Right lobe of liver (tissue), 6 donors: ENCODE data around the gene HERPUD2. TPM values are rescaled to one million over a fixed set of nuclear protein-coding genes. Genes with fewer than 3 reads are reported as not detected.
"Not testable (repeated sequence)": the region's sequence is repeated elsewhere in the genome, so short reads cannot be mapped to it uniquely, and the experiment has no call there.

Experiments used
- ATAC-seq, 4 donors: fragments of 200-7000 bp; cut with Tn5 transposase; one replicate each; pipeline ENCODE4 v1.9.1; 2020; ENCODE audit warnings: mild to moderate bottlenecking in 4 of 4, moderate library complexity in 4 of 4
- DNase-seq, 3 donors: peaks; one replicate each; pipeline ENCODE4 v3.0.0-alpha.2; 2020
- H3K27ac ChIP-seq, 3 donors: fragments of 200-600 bp; one replicate each; pipeline ENCODE4 v1.8.0; 2022
- H3K27me3 ChIP-seq, 2 donors: fragments of 200-600 bp; one replicate each; pipeline ENCODE4 v1.8.0; 2022
- H3K36me3 ChIP-seq, 4 donors: fragments of 200-600 bp; sonication (generic) in 1 of 4; one replicate each; pipeline versions ENCODE4 v1.5.1 to v1.8.0; 2017 to 2022; ENCODE audit warnings: control low read depth in 1 of 4
- H3K4me1 ChIP-seq, 4 donors: fragments of 200-600 bp; sonication (generic) in 1 of 4; one replicate each; pipeline versions ENCODE4 v1.5.1 to v1.8.0; 2017 to 2022; ENCODE audit warnings: control low read depth in 1 of 4
- H3K4me3 ChIP-seq, 3 donors: fragments of 200-600 bp; one replicate each; pipeline ENCODE4 v1.8.0; 2022
- H3K9me3 ChIP-seq, 4 donors: fragments of 200-600 bp; sonication (generic) in 1 of 4; one replicate each; pipeline versions ENCODE4 v1.5.1 to v1.8.0; 2017 to 2022; ENCODE audit warnings: control low read depth in 1 of 4
- POLR2A ChIP-seq: fragments of 450-650 bp; IDR thresholded peaks from one replicate; pipeline ENCODE4 v1.6.1; 2017; ENCODE audit warnings: antibody characterized with exemption, mild to moderate bottlenecking
- WGBS: methylation state at CpG from one replicate; pipeline ENCODE4 v1.1.6; 2018; ENCODE audit warnings: low coverage, low lambda C conversion rate; ENCODE audit not compliant: insufficient coverage; ENCODE audit errors: missing lambda C conversion rate; 5-methylcytosine and 5-hydroxymethylcytosine counted together
- intact Hi-C, 2 donors: fragments of 100-400 bp; cut with DNase I; formaldehyde crosslinking; loops; one replicate each; pipeline versions ENCODE4 v1.11.2 to v1.14.1; 2022
- total RNA-seq, 6 experiments: library from RNA; depleted of rRNA in 2 of 6; stranded (reverse); fragments of >200 nt in 2 of 6; fragmentation: NEBNext Ultra II Directional in 3 of 6; extraction: Animal tissue kit (Norgen Biotek cat#: 25700) in 3 of 6; gene quantifications; one replicate each; pipeline versions ENCODE4 v1.1.0 to v1.2.4, GENCODE V29; 2016 to 2023
- TF ChIP-seq, protein P1 (sequence below), 4 donors: fragments of 200-600 bp in 3 of 4; fragments of 450-650 bp in 1 of 4; IDR thresholded peaks; one replicate each; pipeline versions ENCODE4 v1.5.1 to v1.8.0; 2016 to 2022; ENCODE audit warnings: antibody characterized with exemption in 4 of 4, mild to moderate bottlenecking in 2 of 4
- donor health status: DM: no; HTN: yes; CAD: no.
- donor health status: DM: no; HTN: no; CAD: no.
- donor health status: DM: no; HTN: no; CAD: no.
- donor health status: DM: no; HTN: yes; CAD: no.
- donor health status: DM: no; HTN: yes; CAD: no.

Gene HERPUD2
- total RNA-seq, 6 experiments from 2014 or later: 15.4 to 26.7 (median 20.6) TPM

DNA sequence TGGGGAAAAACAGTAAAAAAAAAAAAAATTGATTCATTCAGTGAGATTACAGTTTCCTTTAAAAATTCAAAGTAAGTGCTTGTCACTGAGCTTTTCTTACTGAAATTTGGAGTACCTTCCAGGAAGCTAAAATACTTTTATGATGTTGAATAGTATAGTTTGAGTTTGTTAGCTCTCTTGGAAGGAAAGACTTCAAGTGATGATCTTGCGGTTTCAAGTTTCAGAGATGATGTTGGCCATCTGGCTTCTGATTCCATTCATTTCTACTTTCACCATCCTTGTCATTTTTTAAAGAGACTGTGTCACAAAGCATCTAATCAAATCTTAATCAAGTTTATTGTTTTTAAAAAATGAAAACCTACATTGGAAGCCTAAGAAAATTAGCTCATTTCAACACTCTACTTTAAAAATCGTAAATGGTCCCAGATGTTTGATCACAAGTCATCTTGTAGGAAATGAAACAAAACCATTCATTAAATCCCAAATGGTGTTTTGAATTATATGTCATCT lies 4.9 kb upstream of the HERPUD2 start:
- Histone ChIP-seq H3K9me3 (no peaks in the 10 kb centered on the region), H3K27me3 (no peaks in the 10 kb centered on the region), H3K4me1 (peaks cover 0 to 7% (median 2%) of the 10 kb centered on the region in 4 donors), H3K27ac (no peak overlapping the region), H3K4me3 (no peak overlapping the region), H3K36me3 (no peaks in the 10 kb centered on the region)
- no peak for ATAC-seq
- intact Hi-C loops: no loop called here
- TF ChIP-seq POLR2A: no peak
- DNase-seq: no peak
- 97% methylated on average over 2 of the region's 2 CpGs for WGBS

- ATAC-seq, H3K36me3 ChIP-seq, DNase-seq, H3K9me3 ChIP-seq, H3K27ac ChIP-seq, H3K4me3 ChIP-seq, intact Hi-C loops, H3K27me3 ChIP-seq: not testable (repeated sequence)
- 81% methylated on average over 2 of the region's 3 CpGs for WGBS
- H3K4me1 ChIP-seq: peaks cover 0 to 12% (median 4%) of the 10 kb centered on the region in 4 donors
These were observed 3.4 kb upstream of the HERPUD2 start for GRCh38 chr7:35698382-35698781.

DNA sequence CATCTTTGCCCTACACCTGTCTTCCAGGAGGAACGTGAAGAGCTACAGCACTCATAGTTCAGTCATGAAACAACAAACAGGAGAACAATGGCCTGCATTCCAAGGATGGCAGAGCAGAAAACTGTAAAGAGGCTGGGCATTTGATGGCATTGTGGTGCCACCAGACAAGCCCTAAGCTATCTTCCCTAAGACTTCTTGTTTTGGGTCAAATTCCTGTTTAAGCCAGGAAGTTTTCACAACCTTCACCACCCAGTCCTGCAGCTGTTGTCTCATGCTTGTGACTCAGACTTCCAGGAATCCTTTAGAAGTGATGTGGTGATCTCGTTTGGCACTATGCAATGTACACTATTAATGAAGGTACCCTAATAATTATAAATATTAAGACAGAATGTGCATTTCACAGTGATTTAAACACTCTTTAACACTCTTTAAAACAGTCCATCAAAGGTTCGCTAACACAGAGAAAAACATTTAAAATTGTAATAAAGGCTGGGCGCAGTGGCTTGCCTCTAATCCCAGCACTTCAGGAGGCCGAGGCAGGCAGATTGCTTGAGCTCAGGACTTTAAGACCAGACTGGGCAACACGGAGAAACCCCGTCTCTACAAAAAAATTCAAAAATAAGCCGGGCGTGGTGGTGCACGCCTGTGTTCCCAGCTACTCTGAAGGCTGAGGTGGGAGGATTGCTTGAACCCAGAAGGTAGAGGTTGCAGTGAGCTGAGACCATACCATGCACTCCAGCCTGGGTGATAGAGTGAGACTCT lies 2.7 kb upstream of the HERPUD2 start:
- Histone ChIP-seq H3K4me1 (peaks cover 0 to 20% (median 9%) of the 10 kb centered on the region in 4 donors), H3K9me3 (no peaks in the 10 kb centered on the region), H3K27me3 (no peaks in the 10 kb centered on the region), H3K4me3 (no peak overlapping the region), H3K27ac (no peak overlapping the region), H3K36me3 (no peaks in the 10 kb centered on the region)
- intact Hi-C loops: no loop called here
- ATAC-seq (no peak), DNase-seq (no peak)
- TF ChIP-seq POLR2A: no peak
- TF ChIP-seq, protein P1, sequence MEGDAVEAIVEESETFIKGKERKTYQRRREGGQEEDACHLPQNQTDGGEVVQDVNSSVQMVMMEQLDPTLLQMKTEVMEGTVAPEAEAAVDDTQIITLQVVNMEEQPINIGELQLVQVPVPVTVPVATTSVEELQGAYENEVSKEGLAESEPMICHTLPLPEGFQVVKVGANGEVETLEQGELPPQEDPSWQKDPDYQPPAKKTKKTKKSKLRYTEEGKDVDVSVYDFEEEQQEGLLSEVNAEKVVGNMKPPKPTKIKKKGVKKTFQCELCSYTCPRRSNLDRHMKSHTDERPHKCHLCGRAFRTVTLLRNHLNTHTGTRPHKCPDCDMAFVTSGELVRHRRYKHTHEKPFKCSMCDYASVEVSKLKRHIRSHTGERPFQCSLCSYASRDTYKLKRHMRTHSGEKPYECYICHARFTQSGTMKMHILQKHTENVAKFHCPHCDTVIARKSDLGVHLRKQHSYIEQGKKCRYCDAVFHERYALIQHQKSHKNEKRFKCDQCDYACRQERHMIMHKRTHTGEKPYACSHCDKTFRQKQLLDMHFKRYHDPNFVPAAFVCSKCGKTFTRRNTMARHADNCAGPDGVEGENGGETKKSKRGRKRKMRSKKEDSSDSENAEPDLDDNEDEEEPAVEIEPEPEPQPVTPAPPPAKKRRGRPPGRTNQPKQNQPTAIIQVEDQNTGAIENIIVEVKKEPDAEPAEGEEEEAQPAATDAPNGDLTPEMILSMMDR (IDR thresholded peaks at IDR 0.05): no peak
- 96% methylated on average over 7 of the region's 10 CpGs for WGBS

DNA sequence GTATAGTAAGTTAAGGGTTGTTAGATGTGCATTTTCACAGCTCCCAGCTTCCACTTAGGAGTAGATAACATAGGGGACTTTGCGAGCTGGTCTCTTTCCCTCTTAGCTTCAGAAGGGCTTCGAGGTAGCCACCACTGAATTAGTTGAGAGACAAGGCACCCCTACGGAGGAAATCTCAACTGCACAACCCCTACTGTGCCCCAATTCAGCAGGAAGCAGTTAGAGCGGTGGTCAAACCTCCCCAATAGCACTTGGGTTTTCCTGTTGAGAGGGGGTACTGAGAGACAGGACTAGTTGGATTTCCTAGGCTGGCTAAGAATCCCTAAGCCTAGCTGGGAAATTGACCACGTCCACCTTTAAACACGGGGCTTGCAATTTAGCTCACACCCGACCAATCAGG lies 1.1 kb upstream of the HERPUD2 start:
- ATAC-seq: no peak
- H3K27ac ChIP-seq: peak overlapping the region in 1 of 3 donors; percentile 98
- no peaks in the 10 kb centered on the region for H3K9me3 ChIP-seq
- H3K36me3 ChIP-seq: no peaks in the 10 kb centered on the region
- peak overlapping the region in 2 of 3 donors; percentile 96 for H3K4me3 ChIP-seq
- WGBS: no CpG with 5 or more reads among the region's 7 CpGs
- peaks cover 0 to 34% (median 17%) of the 10 kb centered on the region in 4 donors for H3K4me1 ChIP-seq
- H3K27me3 ChIP-seq: no peaks in the 10 kb centered on the region
- intact Hi-C loops: no loop called here
- TF ChIP-seq, protein P1 (IDR thresholded peaks at IDR 0.05): no peak
- no peak for TF ChIP-seq POLR2A
- DNase-seq: no peak

- Histone ChIP-seq H3K4me1 (peaks cover 0 to 34% (median 18%) of the 10 kb centered on the region in 4 donors), H3K4me3 (peak overlapping the region; percentile 77 to 96 (median 96)), H3K9me3 (no peaks in the 10 kb centered on the region), H3K36me3 (no peaks in the 10 kb centered on the region), H3K27ac (peak overlapping the region; percentile 94 to 98 (median 98)), H3K27me3 (no peaks in the 10 kb centered on the region)
- TF ChIP-seq, protein P1 (IDR thresholded peaks at IDR 0.05): no peak
- TF ChIP-seq POLR2A: no peak
- no peak for ATAC-seq
- WGBS: 14% methylated on average over 7 of the region's 10 CpGs
- intact Hi-C loops: no loop called here
- no peak for DNase-seq
These were observed 527 bp upstream of the HERPUD2 start for GRCh38 chr7:35695473-35695850.
